ENCODE results near the gene LIPC. TPM values are rescaled to one million over a fixed set of nuclear protein-coding genes. Genes with fewer than 3 reads are reported as not detected.
"Not testable (repeated sequence)": the region's sequence is repeated elsewhere in the genome, so short reads cannot be mapped to it uniquely, and the experiment has no call there.

LIPC gene
- total and polyA plus RNA-seq, 10 of the 15 experiments (the other 5 are each of a cell fraction or from before 2014, with no cell fraction given) = 0.06 to 0.31 (median 0.16) TPM; not detected in 1

- no peaks in the 10 kb centered on the region for H3K79me2 ChIP-seq (ENCODE audit: control insufficient read depth, insufficient read depth, low read length)
- FAIRE-seq (no peak), ATAC-seq (no peak), DNase-seq (ENCODE audit: low read depth, low spot score) (no peak)
- H3K27ac ChIP-seq (ENCODE audit: control insufficient read depth, insufficient read depth) = no peak overlapping the region
- no peaks in the 10 kb centered on the region for H3K4me1 ChIP-seq (ENCODE audit: control insufficient read depth, insufficient read depth, low read length)
- ChIA-PET POLR2A (no interaction called here), CTCF (no interaction called here), SMC1A (ENCODE audit: uncharacterized antibody, unreplicated experiment) (no interaction called here), RAD21 (ENCODE audit: unreplicated experiment) (no interaction called here)
- no peak overlapping the region for H3K9ac ChIP-seq (ENCODE audit: control insufficient read depth, insufficient read depth, low read length)
- intact Hi-C loops (cut with micrococcal nuclease; ENCODE audit: unreplicated experiment) = no loop called here
- H3K36me3 ChIP-seq (ENCODE audit: control insufficient read depth in 2 of 2, insufficient read depth in 2 of 2, low read length in 1 of 2) = peaks cover 1 to 21% of the 10 kb centered on the region in 2 experiments; a peak in 3 of 4 replicates
- no peak overlapping the region for H2AFZ ChIP-seq (ENCODE audit: control insufficient read depth, low read depth, low read length)
- H3K4me2 ChIP-seq (ENCODE audit: control insufficient read depth, insufficient read depth) = no peak overlapping the region
- no peak overlapping the region for H3K4me3 ChIP-seq
- H3K27me3 ChIP-seq (replicated peaks in 1 of 2; ENCODE audit: control insufficient read depth in 2 of 2, insufficient read depth in 2 of 2, low read length in 1 of 2) = no peaks in the 10 kb centered on the region
- no peaks in the 10 kb centered on the region for H3K9me3 ChIP-seq (replicated peaks; ENCODE audit: control insufficient read depth, insufficient read depth, low read length)
- no TSS peak for BruUV-seq (replicated peaks)
- no peak for TF ChIP-seq NRF1 (conservative IDR thresholded peaks at IDR 0.05; ENCODE audit: low read depth, low read length)
- no peak for TF ChIP-seq BMI1 (IDR thresholded peaks at IDR 0.05; ENCODE audit: borderline replicate concordance)
- TF ChIP-seq HDAC6 (IDR thresholded peaks at IDR 0.05; ENCODE audit: unreplicated experiment) = no peak
- no peak for TF ChIP-seq SIX5 (IDR thresholded peaks at IDR 0.05; ENCODE audit: low read depth, low read length, severe bottlenecking)
- TF ChIP-seq ZZZ3 (IDR thresholded peaks at IDR 0.05; ENCODE audit: control insufficient read depth, insufficient read length, low read depth) = no peak
- no peak for TF ChIP-seq CBX3 (IDR thresholded peaks at IDR 0.05; ENCODE audit: borderline replicate concordance, low read depth)
- TF ChIP-seq CREB1 (IDR thresholded peaks at IDR 0.05; ENCODE audit: low read depth) = no peak
- TF ChIP-seq ZNF274 (IDR thresholded peaks at IDR 0.05; ENCODE audit: insufficient read depth, insufficient read length) = no peak
- TF ChIP-seq E2F8 (IDR thresholded peaks at IDR 0.05; ENCODE audit: low read depth, partially characterized antibody) = no peak
- TF ChIP-seq POU2F2 (IDR thresholded peaks at IDR 0.05; ENCODE audit: borderline replicate concordance, low read depth, low read length) = no peak
- TF ChIP-seq SUZ12 (IDR thresholded peaks at IDR 0.05; ENCODE audit: unreplicated experiment) = no peak
- no peak for TF ChIP-seq CEBPB (IDR thresholded peaks at IDR 0.05; ENCODE audit: borderline replicate concordance in 1 of 2, low read depth in 2 of 2, low read length in 2 of 2)
- no peak for TF ChIP-seq NR2C1 (IDR thresholded peaks at IDR 0.05)
- no peak for TF ChIP-seq SUPT20H (IDR thresholded peaks at IDR 0.05; ENCODE audit: borderline replicate concordance, control insufficient read depth, low read depth, low read length)
- no peak for TF ChIP-seq ZNF217 (IDR thresholded peaks at IDR 0.05)
- WGBS (ENCODE audit: insufficient coverage, insufficient replicate concordance, low lambda C conversion rate, missing lambda C conversion rate) = 84% methylated on average over 2 of the region's 2 CpGs
- in situ Hi-C loops (cut with MboI) = no loop called here
- no peaks in the 10 kb centered on the region for H4K20me1 ChIP-seq (ENCODE audit: control insufficient read depth, insufficient read depth)
Observed at GRCh38 chr15:58602823-58603222, 171.0 kb downstream of the LIPC start.

GRCh38 chr15:58603927-58604326 lies 172.1 kb downstream of the LIPC start:
- BruUV-seq (replicated peaks); H3K9ac ChIP-seq (ENCODE audit: control insufficient read depth, insufficient read depth, low read length); H3K27me3 ChIP-seq (replicated peaks in 1 of 2; ENCODE audit: control insufficient read depth in 2 of 2, insufficient read depth in 2 of 2, low read length in 1 of 2); FAIRE-seq; H2AFZ ChIP-seq (ENCODE audit: control insufficient read depth, low read depth, low read length); H3K79me2 ChIP-seq (ENCODE audit: control insufficient read depth, insufficient read depth, low read length); POLR2A ChIA-PET; H3K4me3 ChIP-seq; H3K4me1 ChIP-seq (ENCODE audit: control insufficient read depth, insufficient read depth, low read length); CTCF ChIA-PET; intact Hi-C loops (cut with micrococcal nuclease; ENCODE audit: unreplicated experiment); H3K27ac ChIP-seq (ENCODE audit: control insufficient read depth, insufficient read depth); ATAC-seq; RAD21 ChIA-PET (ENCODE audit: unreplicated experiment); H4K20me1 ChIP-seq (ENCODE audit: control insufficient read depth, insufficient read depth); H3K9me3 ChIP-seq (replicated peaks; ENCODE audit: control insufficient read depth, insufficient read depth, low read length); H3K4me2 ChIP-seq (ENCODE audit: control insufficient read depth, insufficient read depth); DNase-seq (ENCODE audit: low read depth, low spot score); in situ Hi-C loops (cut with MboI): not testable (repeated sequence)
- SMC1A ChIA-PET (ENCODE audit: uncharacterized antibody, unreplicated experiment) = interaction anchor here (0.6 to 1.1 kb wide), 4 partner anchors 10 to 47 kb away, joined by 3 to 4 read pairs (median 3); no protein-coding TSS in a partner anchor
- 93% methylated on average over 8 of the region's 8 CpGs for WGBS (ENCODE audit: insufficient coverage, insufficient replicate concordance, low lambda C conversion rate, missing lambda C conversion rate)
- H3K36me3 ChIP-seq (ENCODE audit: control insufficient read depth in 2 of 2, insufficient read depth in 2 of 2, low read length in 1 of 2) = peaks cover 1 to 19% of the 10 kb centered on the region in 2 experiments; a peak in 3 of 4 replicates

Data from GM12878 (cell line).